A549 (cell line): ENCODE data around the gene NRG3.

Experiments
- CTCF ChIP-seq: fragments of >200 bp; sonication (Bioruptor Twin); formaldehyde crosslinking; IDR thresholded peaks from 3 replicates; pipeline ENCODE4 v1.5.1; 2016
- EP300 ChIP-seq, 2 experiments: fragments of >200 bp; sonication (Bioruptor Twin); formaldehyde crosslinking; IDR thresholded peaks; 2 replicates in 1 of 2; 3 replicates in 1 of 2; pipeline ENCODE4 v1.6.1; 2016 to 2017
- MAX ChIP-seq: IDR thresholded peaks from 2 replicates; pipeline ENCODE4 v1.6.1; 2012
- POLR2A ChIP-seq: IDR thresholded peaks from 2 replicates; pipeline ENCODE4 v1.6.1; 2012; ENCODE audit warnings: mild to moderate bottlenecking, low read length
- RAD21 ChIP-seq, 2 experiments: fragments of >200 bp in 1 of 2; sonication (Bioruptor Twin) in 1 of 2; formaldehyde crosslinking in 1 of 2; IDR thresholded peaks in 1 of 2; conservative IDR thresholded peaks in 1 of 2; 2 replicates in 1 of 2; 3 replicates in 1 of 2; pipeline ENCODE4 v1.6.1; 2012 to 2018; ENCODE audit warnings: inconsistent platforms in 1 of 2
- TFCP2L1 ChIP-seq: fragments of 250-450 bp; sonication (Bioruptor Pico); IDR thresholded peaks from 2 replicates; pipeline ENCODE4 v1.5.0; 2021; ENCODE audit warnings: mild to moderate bottlenecking
- ZNF302 ChIP-seq: fragments of 250-450 bp; sonication (Bioruptor Pico); IDR thresholded peaks from 2 replicates; pipeline ENCODE4 v1.9.0; 2021; ENCODE audit warnings: inconsistent platforms, mild to moderate bottlenecking, moderate library complexity

- no peak for TF ChIP-seq CTCF
- no peak for TF ChIP-seq ZNF302 (CRISPR knock-in tag)
- TF ChIP-seq EP300 (IDR thresholded peaks at IDR 0.05) = no peak
- TF ChIP-seq POLR2A = no peak
- no peak for TF ChIP-seq MAX
- no peak for TF ChIP-seq RAD21 (conservative IDR thresholded peaks at IDR 0.05 in 1 of 2, IDR thresholded peaks at IDR 0.05 in 1 of 2)
- no peak for TF ChIP-seq TFCP2L1 (CRISPR knock-in tag)
Observed at GRCh38 chr10:82463614-82464013, 588.6 kb downstream of the NRG3 start.
